H1 (cell line): Measurements from ENCODE around the gene CCDC63. TPM values are rescaled to one million over a fixed set of nuclear protein-coding genes. Genes with fewer than 3 reads are reported as not detected.

Source experiments
- USF2 ChIP-seq: IDR thresholded peaks from 2 replicates; pipeline ENCODE4 v1.6.1; 2011; ENCODE audit warnings: low read length, improper control_type of control experiment
- polyA plus RNA-seq, 7 experiments: library from polyadenylated mRNA; depleted of rRNA in 3 of 7; stranded (reverse) in 5 of 7; unstranded in 2 of 7; fragments of >200 nt in 5 of 7; fragments of 200-250 nt in 2 of 7; gene quantifications; 1 replicate in 5 of 7; 2 replicates in 1 of 7; 4 replicates in 1 of 7; pipeline versions ENCODE4 v1.2.1 to v1.2.3, GENCODE V29; 2011 to 2013; ENCODE audit warnings: missing spikeins in 2 of 7, mixed read lengths in 2 of 7
- total RNA-seq: library from RNA; stranded (reverse); fragmentation: NEBNext Ultra II Directional; extraction: Animal tissue kit (Norgen Biotek cat#: 25700); gene quantifications from 2 replicates; pipeline ENCODE4 v1.2.1, GENCODE V29; 2021

CCDC63 gene
- total and polyA plus RNA-seq, 2 of the 8 experiments (the other 6 are each of a cell fraction or from before 2014, with no cell fraction given): 0.42 to 0.93 TPM

GRCh38 chr12:110804406-110804805 lies 42.4 kb upstream of the CCDC63 start (continued):
- TF ChIP-seq USF2: no peak
